A172 (cell line): ENCODE results near the gene SLC35D3. TPM values are rescaled to one million over a fixed set of nuclear protein-coding genes. Genes with fewer than 3 reads are reported as not detected.
"Not testable (repeated sequence)": the region's sequence is repeated elsewhere in the genome, so short reads cannot be mapped to it uniquely, and the experiment has no call there.

Experiments
- DNase-seq: peaks from one replicate; pipeline ENCODE4 v3.0.0-alpha.2; 2015; ENCODE audit warnings: low spot score
- total RNA-seq: library from RNA; depleted of rRNA; stranded (reverse); fragments of >200 nt; shearing (Covaris generic); gene quantifications from 2 replicates; pipeline ENCODE4 v1.2.3, GENCODE V29; 2014

Gene SLC35D3
- total RNA-seq, 1 experiment from 2014 or later = not detected

DNA sequence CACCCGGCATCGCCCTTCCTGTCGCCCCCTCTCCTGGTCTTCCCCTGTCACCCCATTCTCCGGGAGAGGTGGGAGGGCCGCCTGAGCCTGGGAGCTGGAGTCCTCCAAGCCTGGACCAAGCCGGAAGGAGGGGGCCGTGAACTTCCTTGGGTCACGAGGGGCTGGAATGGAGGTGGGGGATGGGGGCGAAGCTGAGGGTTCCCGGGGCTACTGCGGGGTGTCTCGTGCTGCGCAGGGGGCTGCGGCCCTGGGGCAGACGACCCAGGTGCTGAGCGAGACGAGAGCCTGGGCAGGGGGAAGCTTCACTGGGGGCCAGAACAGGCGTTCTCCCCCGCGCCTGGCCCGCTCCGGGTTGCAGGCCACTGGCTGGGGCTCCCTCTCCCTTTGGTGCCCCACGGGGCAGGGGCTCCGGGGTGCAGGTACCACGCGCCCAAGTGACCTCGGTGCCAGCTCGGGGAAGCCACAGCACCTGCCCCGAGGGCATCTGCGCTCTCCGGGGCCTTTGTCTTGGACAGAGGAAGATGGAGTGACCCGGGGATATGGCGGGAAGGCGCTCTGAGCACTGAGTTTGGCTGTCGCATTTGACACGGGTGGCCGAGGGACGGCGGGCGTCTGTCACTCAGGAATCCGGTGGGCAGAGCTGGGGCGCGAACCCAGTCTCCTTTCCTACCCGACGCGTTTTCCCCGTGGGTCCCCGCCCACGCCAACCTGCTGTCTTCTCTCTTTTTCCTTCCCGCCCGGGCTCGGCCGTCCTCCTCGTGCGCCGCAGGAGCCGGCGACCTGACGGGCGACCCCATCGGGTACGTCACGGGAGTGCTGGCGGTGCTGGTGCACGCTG lies 1.2 kb downstream of the SLC35D3 start:
- DNase-seq = no peak

DNA sequence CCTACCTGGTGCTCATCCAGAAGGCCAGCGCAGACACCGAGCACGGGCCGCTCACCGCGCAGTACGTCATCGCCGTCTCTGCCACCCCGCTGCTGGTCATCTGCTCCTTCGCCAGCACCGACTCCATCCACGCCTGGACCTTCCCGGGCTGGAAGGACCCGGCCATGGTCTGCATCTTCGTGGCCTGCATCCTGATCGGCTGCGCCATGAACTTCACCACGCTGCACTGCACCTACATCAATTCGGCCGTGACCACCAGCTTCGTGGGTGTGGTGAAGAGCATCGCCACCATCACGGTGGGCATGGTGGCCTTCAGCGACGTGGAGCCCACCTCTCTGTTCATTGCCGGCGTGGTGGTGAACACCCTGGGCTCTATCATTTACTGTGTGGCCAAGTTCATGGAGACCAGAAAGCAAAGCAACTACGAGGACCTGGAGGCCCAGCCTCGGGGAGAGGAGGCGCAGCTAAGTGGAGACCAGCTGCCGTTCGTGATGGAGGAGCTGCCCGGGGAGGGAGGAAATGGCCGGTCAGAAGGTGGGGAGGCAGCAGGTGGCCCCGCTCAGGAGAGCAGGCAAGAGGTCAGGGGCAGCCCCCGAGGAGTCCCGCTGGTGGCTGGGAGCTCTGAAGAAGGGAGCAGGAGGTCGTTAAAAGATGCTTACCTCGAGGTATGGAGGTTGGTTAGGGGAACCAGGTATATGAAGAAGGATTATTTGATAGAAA lies 2.0 kb downstream of the SLC35D3 start:
- no peak for DNase-seq

DNA sequence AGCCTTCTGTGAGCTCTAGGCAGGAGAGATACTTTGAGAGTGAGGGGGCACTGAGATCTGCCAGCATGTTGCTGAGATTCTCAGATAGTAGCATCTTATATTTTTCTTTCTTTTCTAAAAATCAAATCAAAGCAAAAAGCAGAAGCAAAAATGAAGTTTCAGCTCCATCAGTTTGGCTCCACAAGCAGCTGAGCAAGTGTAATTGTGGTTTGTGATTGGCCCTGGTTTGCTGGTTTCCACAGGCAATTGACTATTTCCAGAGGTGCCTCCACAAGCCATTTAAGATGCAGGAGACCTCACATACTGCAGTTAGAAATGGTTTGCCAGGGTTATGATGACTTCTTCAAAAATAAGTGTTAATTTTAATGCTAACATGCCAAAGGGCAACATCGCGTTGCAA lies 4.3 kb downstream of the SLC35D3 start:
- DNase-seq = no peak

DNA sequence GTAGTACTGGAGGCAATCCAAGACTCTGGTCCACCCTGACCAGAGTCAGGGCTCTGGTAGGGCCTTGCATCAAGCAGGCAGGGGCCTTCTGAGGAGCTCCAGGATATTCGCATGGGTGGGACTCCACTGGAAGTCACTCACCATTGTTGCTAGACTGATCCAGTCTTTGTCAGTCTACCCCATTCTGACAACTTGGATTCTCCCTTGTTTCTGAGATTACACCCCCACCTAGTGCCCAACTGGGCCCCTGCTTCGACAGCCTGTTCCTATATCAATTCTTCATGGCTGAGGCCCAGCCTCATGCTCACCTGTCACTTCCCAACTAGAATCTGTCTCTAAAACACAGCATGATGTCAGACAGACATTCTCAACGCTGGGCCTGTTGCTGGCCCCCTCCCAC lies 5.2 kb downstream of the SLC35D3 start:
- no peak for DNase-seq

DNA sequence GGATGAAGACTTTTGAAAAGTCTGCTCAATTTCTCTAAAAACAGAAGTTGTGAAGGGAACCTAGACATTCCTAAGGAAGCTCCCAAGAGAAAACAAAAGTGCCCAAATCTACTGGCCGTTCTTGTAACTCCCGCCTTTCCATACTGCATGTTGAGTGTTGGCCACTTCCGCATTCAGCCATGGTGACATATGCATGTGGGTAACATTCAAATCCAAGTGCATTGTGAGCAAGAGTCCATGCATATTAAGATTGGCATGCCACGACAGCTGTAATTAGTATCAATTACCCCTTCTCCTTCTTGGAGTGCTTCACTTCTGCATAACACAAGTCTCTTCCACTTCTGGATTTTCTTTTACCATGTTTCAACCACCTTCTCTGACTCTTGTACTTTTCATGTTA lies 8.4 kb downstream of the SLC35D3 start:
- no peak for DNase-seq

DNA sequence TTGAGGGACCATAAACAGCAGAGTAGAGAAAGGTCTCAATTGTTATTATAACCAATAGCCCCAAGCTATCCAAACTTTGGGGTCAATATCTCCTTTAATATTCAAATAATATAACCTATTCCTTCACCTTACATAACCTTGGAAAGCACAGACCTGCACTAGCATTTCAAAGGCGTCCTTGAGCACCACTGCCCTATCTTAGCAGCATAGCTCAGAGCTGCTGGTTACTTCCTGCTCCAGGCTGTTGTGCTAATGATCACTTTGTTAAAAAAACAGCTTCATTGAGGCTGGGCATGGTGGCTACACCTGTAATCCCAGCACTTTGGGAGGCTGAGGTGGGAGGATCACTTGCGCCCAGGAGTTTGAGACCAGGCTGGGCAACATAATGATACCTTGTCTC lies 10.5 kb downstream of the SLC35D3 start:
- no peak for DNase-seq

DNA sequence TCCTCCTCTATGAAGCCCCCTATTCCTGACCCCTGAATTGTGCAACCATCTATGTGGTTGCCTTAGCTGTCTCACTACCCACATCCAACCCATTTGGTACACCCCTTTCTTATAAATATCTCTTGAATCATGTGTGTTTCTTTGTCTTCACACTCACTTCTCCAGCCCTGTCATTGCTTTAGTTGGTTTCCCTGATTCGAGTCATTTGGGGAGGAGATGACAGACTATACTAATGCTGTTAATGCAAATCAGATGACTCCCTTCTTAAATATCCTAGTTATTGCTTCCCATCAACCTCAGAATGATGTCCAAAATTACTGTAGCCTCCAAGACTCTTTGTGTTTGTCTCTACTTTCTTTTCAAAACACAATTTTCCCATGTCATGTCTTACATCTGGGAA lies 23.0 kb downstream of the SLC35D3 start:
- no peak for DNase-seq

DNA sequence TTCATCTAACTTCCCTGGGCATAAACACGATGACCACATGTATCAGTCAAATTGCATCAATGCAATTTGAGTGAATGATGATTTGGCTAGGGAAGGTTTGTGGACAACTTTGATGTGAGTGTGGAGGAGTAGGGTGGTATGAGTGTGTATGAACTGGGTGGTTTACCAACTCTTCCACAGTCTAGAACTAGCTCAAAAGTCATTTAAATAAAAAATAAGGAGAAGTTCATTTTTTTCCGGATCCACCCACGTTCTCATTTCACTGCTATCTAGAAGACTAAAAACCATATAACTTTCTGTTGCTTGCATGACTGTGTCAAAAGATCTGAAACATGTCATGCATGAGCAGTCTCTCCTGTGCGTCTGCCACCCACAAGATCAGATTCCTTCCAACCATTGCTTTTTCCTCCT lies 23.6 kb downstream of the SLC35D3 start:
- DNase-seq = no peak

DNA sequence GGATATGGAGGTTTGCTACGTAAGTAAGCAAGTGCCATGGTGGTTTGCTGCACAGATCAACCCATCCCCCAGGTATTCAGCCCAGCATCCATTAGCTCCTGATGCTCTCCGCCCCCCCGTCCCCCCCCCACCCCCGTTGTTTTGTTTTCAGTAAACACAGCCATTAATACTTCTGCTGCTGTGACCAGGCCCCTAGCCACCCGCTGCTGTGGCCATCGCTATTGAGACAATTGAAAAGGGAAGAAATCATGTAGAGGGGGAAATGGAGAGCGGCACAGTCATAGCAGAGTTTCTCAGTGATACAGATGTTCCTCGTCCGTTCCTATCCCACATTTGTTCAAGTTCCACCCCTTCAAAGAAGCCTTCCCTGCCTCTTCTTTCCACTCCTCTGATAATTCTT lies 24.9 kb downstream of the SLC35D3 start:
- no peak for DNase-seq

DNA sequence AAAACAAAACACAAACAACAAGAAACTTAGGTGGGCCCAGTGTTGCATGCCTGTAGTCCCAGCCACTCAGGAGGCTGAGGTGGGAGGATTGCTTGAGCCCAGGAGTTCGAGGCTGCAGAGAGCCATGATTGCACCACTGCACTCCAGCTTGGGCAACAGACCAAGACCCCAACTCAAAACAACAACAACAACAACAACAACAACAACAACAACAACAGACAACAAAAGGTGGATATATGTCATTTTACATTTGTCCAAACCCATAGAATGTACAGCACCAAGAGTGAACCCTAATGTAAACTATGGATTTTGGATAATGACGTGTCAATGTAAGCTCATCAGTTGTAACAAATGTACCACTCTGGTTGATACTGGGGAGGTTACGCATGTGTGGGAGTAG lies 27.9 kb downstream of the SLC35D3 start:
- DNase-seq = not testable (repeated sequence)

DNA sequence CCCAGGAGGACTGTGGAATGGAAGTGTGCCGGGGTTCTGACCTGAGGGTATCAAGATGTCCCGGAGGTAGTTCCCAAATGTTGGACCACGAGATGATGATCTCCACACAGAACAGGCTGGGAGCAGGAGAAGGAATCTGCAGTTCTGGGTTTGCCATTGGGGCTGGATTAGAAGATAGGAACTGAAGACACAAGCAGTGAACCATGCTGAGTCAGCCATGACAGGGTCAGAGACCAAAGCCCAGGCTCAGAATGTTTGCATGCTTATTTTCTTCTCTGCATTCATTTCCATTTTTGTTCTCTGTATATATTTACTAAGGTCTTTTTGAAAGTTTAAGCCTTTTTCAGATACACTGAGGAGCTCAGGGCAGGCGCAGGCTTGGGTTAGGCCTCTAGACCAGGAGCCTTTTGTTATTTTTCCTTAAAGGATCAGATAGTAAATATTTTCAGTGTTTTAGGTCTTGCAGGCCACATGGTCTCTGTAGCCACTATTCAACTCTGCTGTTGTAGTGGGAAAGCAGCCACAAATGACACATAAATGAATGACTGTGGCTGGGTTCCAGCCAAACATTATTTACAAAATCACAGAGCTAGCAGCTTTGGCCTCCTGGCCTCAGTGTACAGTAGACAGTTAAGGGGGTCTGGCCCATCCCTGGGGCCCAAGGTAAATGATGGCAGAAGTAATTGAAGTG lies 28.5 kb downstream of the SLC35D3 start:
- no peak for DNase-seq

DNA sequence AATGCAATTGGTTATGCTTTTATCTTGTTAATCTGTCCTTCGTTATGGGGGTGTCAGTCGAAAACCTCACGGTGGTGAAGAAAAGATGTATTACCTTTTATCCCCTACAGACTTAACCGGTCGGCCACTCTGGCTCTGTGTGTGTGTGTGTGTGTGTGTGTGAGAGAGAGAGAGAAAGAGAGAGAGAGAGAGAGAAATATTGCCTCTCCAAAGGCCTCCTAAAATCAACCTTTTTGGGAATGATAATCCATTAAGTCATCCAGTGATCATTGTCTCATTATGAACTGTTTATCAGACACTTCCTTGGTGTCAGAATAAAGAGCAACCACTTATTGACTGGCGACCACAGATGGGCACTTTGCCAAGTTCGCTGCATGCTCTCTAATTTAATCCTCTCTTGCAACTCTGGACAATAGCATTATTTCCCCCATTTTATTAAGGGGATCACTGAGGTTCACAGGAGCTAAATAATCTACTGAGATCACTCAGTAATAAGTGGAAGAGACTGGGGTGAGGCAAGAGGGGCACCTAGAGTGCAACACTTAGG lies 30.7 kb downstream of the SLC35D3 start:
- DNase-seq = no peak

DNA sequence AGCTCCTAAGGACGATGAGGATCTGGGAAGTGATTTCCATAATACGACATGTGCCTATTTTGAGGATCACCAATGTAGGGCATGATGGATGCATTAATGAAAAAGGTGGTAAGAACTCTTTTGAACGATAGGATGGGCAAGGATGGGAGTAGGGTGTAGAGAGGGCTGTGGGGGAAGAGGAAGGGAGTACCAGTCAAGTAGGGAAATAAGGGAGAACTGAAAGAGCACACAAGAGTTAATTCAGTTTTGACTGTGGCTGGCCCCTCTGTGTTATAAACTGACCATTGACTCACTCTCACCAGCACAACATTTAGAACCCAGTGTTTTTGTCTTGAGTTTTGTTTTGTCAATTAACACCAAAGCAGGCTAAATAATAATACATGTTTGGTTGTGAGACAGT lies 33.0 kb downstream of the SLC35D3 start:
- no peak for DNase-seq

DNA sequence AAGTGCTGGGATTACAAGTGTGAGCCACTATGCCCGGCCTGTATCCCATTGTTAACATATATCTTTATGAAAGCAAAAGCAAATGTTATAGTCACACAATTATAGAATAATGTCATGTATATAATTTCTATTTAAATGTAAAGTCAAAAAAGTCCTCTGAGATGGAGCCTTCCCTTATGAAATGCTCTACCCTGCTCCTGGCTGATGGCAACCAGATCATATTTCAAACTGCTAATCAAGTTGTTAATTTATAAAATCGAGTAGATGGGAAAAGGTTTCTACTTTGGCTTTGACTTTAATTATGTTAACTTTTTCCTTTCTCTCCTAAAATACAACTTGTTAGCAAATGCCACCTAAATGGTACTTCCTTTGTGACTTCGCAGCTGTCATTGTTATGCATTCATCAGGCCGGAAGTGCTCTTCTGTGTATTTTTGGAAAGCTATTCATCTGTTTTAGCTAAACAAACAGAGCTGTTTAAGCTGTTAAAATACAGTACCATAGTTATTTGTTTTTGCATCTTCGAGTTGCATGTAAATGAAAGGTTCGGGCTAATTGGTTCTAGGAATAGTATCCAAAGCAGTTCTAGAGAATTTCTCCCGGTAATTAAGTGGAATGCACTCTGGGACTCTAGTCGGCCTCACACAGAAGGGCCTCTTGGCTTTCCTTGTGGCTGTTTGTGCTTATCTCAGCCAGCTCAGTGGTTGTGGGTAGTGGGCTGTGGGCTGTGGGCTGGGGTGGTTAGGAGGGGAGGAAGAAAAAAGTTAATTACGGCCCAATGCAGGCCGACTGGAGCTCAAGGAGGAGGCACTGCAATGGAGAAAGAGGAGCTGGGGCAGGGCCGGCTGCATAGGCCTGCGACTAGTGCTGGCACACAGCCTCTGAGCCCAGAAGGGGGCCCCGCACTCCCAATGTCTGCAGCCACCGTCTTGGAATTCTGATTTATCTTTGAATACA lies 34.8 kb downstream of the SLC35D3 start:
- no peak for DNase-seq

DNA sequence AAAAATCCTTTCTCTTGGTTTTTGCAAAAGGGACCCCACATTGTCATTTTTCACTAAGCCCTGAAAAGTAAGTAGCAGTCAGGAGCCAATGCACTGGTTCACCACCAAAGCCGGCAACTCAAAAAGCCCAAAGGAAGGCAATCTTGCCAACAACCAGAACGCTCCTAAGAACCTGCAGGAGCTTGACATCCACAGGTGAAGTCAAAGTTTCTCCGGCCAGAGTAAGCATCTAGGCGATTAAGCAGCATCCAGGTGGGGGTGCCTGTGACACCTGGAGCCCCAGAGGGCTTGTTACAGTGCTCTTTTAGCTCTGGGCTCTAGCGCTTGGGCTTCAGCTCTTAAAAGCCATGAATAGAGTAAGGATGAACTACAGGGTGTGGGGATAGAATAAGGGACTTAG lies 36.1 kb downstream of the SLC35D3 start:
- no peak for DNase-seq

DNA sequence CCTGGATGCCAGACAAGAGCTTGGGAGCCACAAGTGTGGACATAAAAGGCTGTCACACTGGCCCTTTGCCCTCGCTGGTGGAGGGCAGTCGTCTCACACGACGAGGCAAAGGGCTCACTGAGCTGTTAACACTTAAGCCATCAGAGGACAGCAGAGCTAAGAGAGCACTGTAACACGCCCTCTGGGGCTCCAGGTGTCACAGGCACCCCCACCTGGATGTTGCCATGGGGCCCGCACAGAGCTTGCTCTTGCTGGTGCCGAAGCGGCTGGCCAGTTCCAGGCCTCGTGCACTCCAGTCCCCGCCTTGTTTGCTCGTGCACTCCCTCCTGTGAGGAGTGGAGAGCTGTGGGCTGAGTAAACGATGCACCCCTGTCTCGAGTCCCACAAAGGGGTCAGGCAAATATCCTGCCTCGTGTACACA lies 37.4 kb downstream of the SLC35D3 start:
- no peak for DNase-seq

DNA sequence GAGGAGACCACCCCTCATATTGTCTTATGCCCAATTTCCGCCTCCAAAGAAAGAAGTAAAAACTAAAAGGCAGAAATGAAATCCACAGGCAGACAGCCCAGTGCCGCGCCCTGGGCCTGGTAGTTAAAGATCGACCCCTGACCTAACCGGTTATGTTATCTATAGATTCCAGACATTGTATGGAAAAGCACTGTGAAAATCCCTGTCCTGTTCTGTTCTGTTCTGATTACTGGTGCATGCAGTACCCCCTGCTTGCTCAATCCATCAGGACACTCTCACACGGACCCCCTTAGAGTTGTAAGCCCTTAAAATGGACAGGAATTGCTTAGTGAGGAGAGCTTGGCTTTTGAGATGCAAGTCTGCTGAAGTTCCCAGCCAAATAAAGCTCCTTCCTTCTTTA lies 37.8 kb downstream of the SLC35D3 start:
- DNase-seq = not testable (repeated sequence)

DNA sequence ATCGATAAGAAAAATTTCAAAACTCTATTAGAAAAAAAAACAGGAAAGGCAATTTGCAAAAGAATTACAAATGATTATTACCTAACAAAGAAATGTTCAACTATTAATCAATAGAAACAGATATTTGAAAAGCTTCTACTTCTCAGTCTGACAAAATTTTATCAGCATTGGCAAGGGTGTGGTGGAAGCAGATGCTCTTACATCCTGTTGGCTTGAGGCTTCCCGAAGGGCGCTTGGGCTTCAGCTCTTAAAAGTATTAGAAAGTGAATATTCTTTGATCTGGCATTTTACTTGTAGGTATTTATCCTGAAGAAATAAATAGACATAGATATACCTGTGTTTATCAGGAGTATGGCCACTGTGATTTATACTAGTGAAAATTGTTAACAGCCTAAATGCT lies 38.7 kb downstream of the SLC35D3 start:
- no peak for DNase-seq

DNA sequence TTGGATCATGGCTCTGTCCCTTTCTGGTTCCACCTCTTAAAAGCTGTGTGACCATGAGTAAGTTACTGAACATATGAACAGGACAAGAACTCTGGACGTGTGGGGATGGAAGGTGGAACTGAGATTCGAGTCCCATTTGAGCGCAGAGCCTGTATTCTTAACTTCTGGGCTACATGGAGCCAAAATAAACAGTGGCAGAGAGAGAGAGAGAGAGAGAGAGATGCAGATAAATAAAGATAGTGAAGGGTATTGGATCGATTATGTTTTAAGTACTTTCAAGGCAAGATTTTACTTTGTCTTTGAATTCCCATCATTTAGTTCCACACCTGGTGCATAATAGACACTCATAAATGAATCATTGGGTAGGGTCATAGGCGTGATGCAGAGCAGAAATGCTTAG lies 39.7 kb downstream of the SLC35D3 start:
- no peak for DNase-seq

DNA sequence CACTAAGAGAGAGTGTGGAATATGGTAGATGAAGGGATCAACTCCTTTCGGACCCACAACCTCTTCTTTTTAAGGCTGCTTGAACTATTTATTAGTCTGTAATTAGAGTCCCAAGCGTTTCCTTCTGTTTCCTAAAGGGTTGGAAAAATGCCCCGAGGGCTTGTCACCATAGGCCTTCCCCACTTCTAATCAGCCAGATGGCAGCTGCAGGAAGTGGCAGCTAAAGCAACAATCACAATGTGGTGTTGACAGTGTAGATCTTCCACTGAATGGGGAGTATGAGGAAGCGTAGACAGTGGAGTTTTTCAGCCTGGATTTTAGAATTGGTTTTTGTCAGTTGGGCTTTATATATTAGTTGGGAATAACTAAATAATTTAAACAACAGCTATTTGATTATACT lies 40.6 kb downstream of the SLC35D3 start:
- DNase-seq = peak; percentile 5

DNA sequence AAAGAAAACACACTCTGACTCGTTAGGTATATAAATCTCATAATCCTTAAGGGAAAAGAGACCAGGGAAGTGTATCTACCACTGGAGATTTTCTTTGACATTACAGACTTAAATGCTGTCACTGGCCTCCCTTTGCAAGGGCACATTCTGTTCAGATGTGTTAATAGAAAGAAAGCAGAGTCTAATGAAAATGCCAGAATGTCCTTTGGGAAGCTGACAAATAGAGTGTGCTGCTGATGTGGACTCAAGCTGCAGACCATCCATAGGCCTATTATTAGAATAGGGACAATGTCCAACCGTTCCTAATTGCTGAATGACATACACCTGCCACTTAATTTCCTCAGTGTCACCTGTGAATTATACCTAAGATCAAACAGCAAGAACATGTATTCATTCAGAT lies 41.2 kb downstream of the SLC35D3 start:
- no peak for DNase-seq
